ENCODE measurements around the gene CACNA2D3. TPM values are rescaled to one million over a fixed set of nuclear protein-coding genes. Genes with fewer than 3 reads are reported as not detected.

CACNA2D3 gene
- polyA plus RNA-seq, 2 of the 4 experiments (the other 2 are of a cell fraction): 0.04 to 0.05 TPM

DNA sequence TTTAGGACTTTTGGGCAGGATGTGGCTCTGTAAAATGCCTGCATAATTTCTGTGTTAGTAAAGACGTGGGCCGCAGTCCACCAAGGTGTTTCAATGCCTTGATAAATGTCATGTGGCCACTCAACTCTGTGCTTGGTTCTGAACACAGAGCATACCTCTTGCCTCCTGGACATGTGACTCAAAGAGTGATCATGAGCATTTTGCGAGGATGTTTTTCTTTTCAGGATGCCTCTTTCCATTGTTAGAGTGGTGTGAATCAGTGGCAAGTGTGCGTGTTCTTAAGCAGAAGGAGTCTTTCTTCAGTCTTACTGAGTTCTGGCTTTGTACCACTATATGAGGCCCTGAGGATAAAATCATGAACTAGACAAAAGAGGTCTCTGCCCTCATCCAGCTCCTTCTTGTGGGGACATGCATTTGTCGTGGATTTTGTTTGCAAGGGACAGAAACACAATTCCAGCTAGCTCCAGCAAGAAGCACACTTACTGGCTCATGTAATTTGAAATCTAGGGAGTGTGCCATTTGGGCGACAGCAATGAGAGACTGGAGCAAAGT, 442.1 kb downstream of the CACNA2D3 start:
- CTCF ChIA-PET: no interaction called here
- Histone ChIP-seq H3K9me3 (no peaks in the 10 kb centered on the region), H3K4me2 (no peak overlapping the region), H3K4me1 (no peaks in the 10 kb centered on the region), H3K27ac (no peak overlapping the region), H3K4me3 (no peak overlapping the region)
- no peak for TF ChIP-seq HOXB5 (CRISPR knock-in tag; IDR thresholded peaks at IDR 0.05)
- no peak for TF ChIP-seq BHLHE40 (IDR thresholded peaks at IDR 0.05; ENCODE audit: low read depth, low read length)
- TF ChIP-seq JUNB (IDR thresholded peaks at IDR 0.05): no peak
- TF ChIP-seq, protein P1, sequence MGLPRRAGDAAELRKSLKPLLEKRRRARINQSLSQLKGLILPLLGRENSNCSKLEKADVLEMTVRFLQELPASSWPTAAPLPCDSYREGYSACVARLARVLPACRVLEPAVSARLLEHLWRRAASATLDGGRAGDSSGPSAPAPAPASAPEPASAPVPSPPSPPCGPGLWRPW (IDR thresholded peaks at IDR 0.05): no peak
- TF ChIP-seq, protein P2, sequence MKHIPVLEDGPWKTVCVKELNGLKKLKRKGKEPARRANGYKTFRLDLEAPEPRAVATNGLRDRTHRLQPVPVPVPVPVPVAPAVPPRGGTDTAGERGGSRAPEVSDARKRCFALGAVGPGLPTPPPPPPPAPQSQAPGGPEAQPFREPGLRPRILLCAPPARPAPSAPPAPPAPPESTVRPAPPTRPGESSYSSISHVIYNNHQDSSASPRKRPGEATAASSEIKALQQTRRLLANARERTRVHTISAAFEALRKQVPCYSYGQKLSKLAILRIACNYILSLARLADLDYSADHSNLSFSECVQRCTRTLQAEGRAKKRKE (CRISPR knock-in tag; IDR thresholded peaks at IDR 0.05; ENCODE audit: low read depth): no peak
- no peak for TF ChIP-seq ELK1 (IDR thresholded peaks at IDR 0.05; ENCODE audit: low read depth, low read length)
- TF ChIP-seq RAD21 (conservative IDR thresholded peaks at IDR 0.05 in 1 of 2, IDR thresholded peaks at IDR 0.05 in 1 of 2): no peak
- TF ChIP-seq FOSB (CRISPR knock-in tag; IDR thresholded peaks at IDR 0.05): no peak
- no peak for TF ChIP-seq ESRRA (IDR thresholded peaks at IDR 0.05; ENCODE audit: borderline replicate concordance, low read length)
- TF ChIP-seq CBX2 (IDR thresholded peaks at IDR 0.05; ENCODE audit: borderline replicate concordance, low read depth): no peak
- TF ChIP-seq NR3C1 (IDR thresholded peaks at IDR 0.05): no peak
- TF ChIP-seq, protein P3, sequence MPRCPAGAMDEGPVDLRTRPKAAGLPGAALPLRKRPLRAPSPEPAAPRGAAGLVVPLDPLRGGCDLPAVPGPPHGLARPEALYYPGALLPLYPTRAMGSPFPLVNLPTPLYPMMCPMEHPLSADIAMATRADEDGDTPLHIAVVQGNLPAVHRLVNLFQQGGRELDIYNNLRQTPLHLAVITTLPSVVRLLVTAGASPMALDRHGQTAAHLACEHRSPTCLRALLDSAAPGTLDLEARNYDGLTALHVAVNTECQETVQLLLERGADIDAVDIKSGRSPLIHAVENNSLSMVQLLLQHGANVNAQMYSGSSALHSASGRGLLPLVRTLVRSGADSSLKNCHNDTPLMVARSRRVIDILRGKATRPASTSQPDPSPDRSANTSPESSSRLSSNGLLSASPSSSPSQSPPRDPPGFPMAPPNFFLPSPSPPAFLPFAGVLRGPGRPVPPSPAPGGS (IDR thresholded peaks at IDR 0.05): no peak
- no peak for TF ChIP-seq SMC3 (IDR thresholded peaks at IDR 0.05)
- TF ChIP-seq JUN (IDR thresholded peaks at IDR 0.05): no peak
- TF ChIP-seq ZFP36 (IDR thresholded peaks at IDR 0.05; ENCODE audit: borderline replicate concordance, partially characterized antibody): no peak
- TF ChIP-seq FOXS1 (CRISPR knock-in tag; IDR thresholded peaks at IDR 0.05): no peak
- 12% methylated on average over 6 of the region's 6 CpGs for WGBS (ENCODE audit: missing lambda C conversion rate)
- no peak for DNase-seq (ENCODE audit: low read depth in 1 of 2, low spot score in 1 of 2)
- POLR2A ChIA-PET: no interaction called here
- no peak for FAIRE-seq
- ATAC-seq: no peak

DNA sequence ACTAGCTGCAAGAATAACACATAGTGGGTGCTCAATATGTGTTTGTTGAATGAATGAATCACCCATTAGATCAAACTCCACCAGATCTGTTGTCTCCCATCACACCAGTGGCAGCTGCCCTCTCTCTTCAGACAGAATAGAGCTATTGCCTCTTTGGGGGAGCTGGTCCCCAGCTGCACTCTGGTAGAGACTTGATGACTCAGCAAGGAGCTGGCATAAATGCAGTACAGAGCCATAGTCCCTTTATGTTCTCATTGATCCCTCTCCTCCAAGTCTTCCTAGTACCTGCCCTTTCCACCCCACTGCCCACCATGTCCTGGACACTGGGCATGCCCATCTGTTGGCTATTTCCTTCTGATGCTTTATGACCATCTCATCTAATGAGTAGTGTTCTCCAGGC, 443.6 kb downstream of the CACNA2D3 start:
- ChIA-PET POLR2A (no interaction called here), CTCF (no interaction called here)
- H3K9me3 ChIP-seq: no peaks in the 10 kb centered on the region
- H3K4me1 ChIP-seq: no peaks in the 10 kb centered on the region
- no peak for FAIRE-seq
- no peak for ATAC-seq
- no peak overlapping the region for H3K27ac ChIP-seq
- H3K4me2 ChIP-seq: no peak overlapping the region
- no peak overlapping the region for H3K4me3 ChIP-seq
- TF ChIP-seq JUN (IDR thresholded peaks at IDR 0.05) (no peak), CBX8 (IDR thresholded peaks at IDR 0.05) (no peak), MAFK (IDR thresholded peaks at IDR 0.05; ENCODE audit: partially characterized antibody) (peak; percentile 44), FOXS1 (CRISPR knock-in tag; IDR thresholded peaks at IDR 0.05) (no peak)
- no peak for DNase-seq (ENCODE audit: low read depth in 1 of 2, low spot score in 1 of 2)

DNA sequence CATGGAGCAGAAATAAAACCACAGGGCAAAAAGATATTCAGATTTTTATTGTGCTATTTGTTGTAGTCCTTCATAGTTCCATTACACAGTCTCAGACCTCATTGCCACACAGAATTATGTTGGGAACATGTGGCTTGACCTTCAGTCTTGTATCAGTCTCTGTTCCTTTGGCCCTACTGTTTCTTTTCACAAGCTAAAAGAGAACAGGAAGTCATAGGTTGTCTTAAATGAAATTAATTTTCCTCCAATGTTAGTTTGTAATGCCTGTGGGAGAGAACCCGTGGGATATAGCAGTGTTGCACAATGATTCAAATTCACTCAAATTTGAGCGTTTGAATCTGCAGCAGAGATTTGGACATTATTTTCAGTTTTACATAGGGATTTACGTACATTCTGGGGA, 445.6 kb downstream of the CACNA2D3 start:
- TF ChIP-seq MYC (IDR thresholded peaks at IDR 0.05; ENCODE audit: borderline replicate concordance, low read length): no peak
- TF ChIP-seq KDM5A (IDR thresholded peaks at IDR 0.05): no peak
- TF ChIP-seq POLR2A (IDR thresholded peaks at IDR 0.05; ENCODE audit: low read length): no peak
- TF ChIP-seq, protein P4, sequence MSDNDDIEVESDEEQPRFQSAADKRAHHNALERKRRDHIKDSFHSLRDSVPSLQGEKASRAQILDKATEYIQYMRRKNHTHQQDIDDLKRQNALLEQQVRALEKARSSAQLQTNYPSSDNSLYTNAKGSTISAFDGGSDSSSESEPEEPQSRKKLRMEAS (IDR thresholded peaks at IDR 0.05): no peak
- TF ChIP-seq ESRRA (IDR thresholded peaks at IDR 0.05; ENCODE audit: borderline replicate concordance, low read length): no peak
- TF ChIP-seq ZNF302 (CRISPR knock-in tag; IDR thresholded peaks at IDR 0.05): no peak
- no peak for TF ChIP-seq PHF8 (IDR thresholded peaks at IDR 0.05; ENCODE audit: borderline replicate concordance, low read depth)
- TF ChIP-seq BHLHE40 (IDR thresholded peaks at IDR 0.05; ENCODE audit: low read depth, low read length): no peak
- TF ChIP-seq JUNB (IDR thresholded peaks at IDR 0.05): no peak
- TF ChIP-seq RNF2 (IDR thresholded peaks at IDR 0.05; ENCODE audit: borderline replicate concordance, low read depth): no peak
- TF ChIP-seq HOXA7 (CRISPR knock-in tag; IDR thresholded peaks at IDR 0.05): no peak
- TF ChIP-seq TP53 (CRISPR knock-in tag; IDR thresholded peaks at IDR 0.05): no peak
- TF ChIP-seq MAZ (IDR thresholded peaks at IDR 0.05; ENCODE audit: borderline replicate concordance, low read depth, low read length): no peak
- TF ChIP-seq, protein P5, sequence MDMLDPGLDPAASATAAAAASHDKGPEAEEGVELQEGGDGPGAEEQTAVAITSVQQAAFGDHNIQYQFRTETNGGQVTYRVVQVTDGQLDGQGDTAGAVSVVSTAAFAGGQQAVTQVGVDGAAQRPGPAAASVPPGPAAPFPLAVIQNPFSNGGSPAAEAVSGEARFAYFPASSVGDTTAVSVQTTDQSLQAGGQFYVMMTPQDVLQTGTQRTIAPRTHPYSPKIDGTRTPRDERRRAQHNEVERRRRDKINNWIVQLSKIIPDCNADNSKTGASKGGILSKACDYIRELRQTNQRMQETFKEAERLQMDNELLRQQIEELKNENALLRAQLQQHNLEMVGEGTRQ (IDR thresholded peaks at IDR 0.05): no peak
- ChIA-PET CTCF (no interaction called here), POLR2A (no interaction called here)
- no peaks in the 10 kb centered on the region for H3K4me1 ChIP-seq
- no peak overlapping the region for H3K27ac ChIP-seq
- DNase-seq (ENCODE audit: low read depth in 1 of 2, low spot score in 1 of 2) (no peak), ATAC-seq (no peak), FAIRE-seq (no peak)
- no peak overlapping the region for H3K4me3 ChIP-seq
- H3K4me2 ChIP-seq: no peak overlapping the region
- no peaks in the 10 kb centered on the region for H3K9me3 ChIP-seq
- 2% methylated on average over 3 of the region's 3 CpGs for WGBS (ENCODE audit: missing lambda C conversion rate)

Data from A549 (cell line).